ENCODE data around the gene TBCEL.

GRCh38 chr11:121089566-121089965 is 65.7 kb downstream of the TBCEL start:
- TF ChIP-seq CTCF (IDR thresholded peaks at IDR 0.05; ENCODE audit: low read depth, low read length, poor library complexity, severe bottlenecking) (no peak), EZH2phosphoT487 (IDR thresholded peaks at IDR 0.05; ENCODE audit: borderline replicate concordance, low read length) (no peak)

Measured in DOHH2 (cell line).